ENCODE results near the gene ALX1. TPM values are rescaled to one million over a fixed set of nuclear protein-coding genes. Genes with fewer than 3 reads are reported as not detected.

Gene ALX1
- total RNA-seq, 1 experiment from 2014 or later = 2.1 TPM

DNA sequence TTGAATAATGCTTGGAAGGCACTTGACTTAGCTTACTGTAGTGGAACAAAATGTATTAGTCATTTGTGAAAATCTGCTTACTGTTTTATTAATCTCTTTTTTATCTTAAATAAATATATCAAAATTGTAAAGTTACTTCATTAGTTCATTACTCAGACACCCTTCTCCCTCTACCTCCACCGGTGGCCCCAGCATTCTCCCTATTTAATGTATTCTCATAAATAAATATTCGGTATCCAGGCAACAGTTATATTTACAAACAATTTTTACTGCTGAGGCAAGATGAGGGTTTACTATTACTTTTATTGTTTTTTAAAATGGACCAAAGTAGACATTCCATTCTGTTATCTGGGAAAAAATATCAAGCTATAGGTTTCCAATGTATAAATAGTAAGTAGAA, 19.6 kb upstream of the ALX1 start:
- Histone ChIP-seq H2BK5ac (ENCODE audit: insufficient read length, low read length) (no peak overlapping the region), H4K20me1 (ENCODE audit: control insufficient read depth, insufficient read depth, insufficient read length) (no peaks in the 10 kb centered on the region), H3K4me2 (ENCODE audit: insufficient read depth, insufficient read length, low read length) (no peak overlapping the region), H2BK12ac (ENCODE audit: insufficient read length, low read depth, low read length) (no peak overlapping the region), H2BK120ac (ENCODE audit: low read depth, low read length, poor library complexity, severe bottlenecking) (no peak overlapping the region), H4K8ac (replicated peaks; ENCODE audit: insufficient read length, low read depth, low read length) (no peak overlapping the region), H2BK20ac (ENCODE audit: low read depth, low read length, poor library complexity, severe bottlenecking) (no peak overlapping the region), H2AFZ (ENCODE audit: low read length) (no peak overlapping the region), H2BK15ac (ENCODE audit: low read depth, low read length) (no peak overlapping the region), H3T11ph (ENCODE audit: low read length) (no peak overlapping the region), H3K4me1 (ENCODE audit: insufficient read depth, low read length) (no peaks in the 10 kb centered on the region), H3K56ac (ENCODE audit: insufficient read length, low read depth, low read length) (no peak overlapping the region), H4K91ac (ENCODE audit: insufficient read length, low read depth, low read length) (no peak overlapping the region), H3K23ac (ENCODE audit: insufficient read length, low read depth, low read length) (no peak overlapping the region), H3K79me1 (ENCODE audit: insufficient read depth, low read depth, low read length, poor library complexity, severe bottlenecking) (no peaks in the 10 kb centered on the region), H3K79me2 (ENCODE audit: insufficient read depth, low read length) (no peaks in the 10 kb centered on the region), H2AK5ac (ENCODE audit: insufficient read length, low read length) (no peak overlapping the region), H4K5ac (ENCODE audit: insufficient read length, low read depth, low read length) (no peak overlapping the region), H3K27ac (ENCODE audit: insufficient read length, low read depth, low read length) (no peak overlapping the region), H3K9me3 (ENCODE audit: control insufficient read depth, low read depth, low read length) (no peaks in the 10 kb centered on the region), H3K14ac (ENCODE audit: insufficient read depth, low read length) (no peak overlapping the region), H3K9ac (ENCODE audit: extremely low read depth, insufficient read length, low read length) (no peak overlapping the region), H3K23me2 (ENCODE audit: insufficient read length, low read depth, low read length, poor library complexity, severe bottlenecking) (no peaks in the 10 kb centered on the region), H3K4ac (ENCODE audit: low read depth, low read length) (no peak overlapping the region), H3K27me3 (ENCODE audit: insufficient read depth, low read length) (no peaks in the 10 kb centered on the region), H3K18ac (ENCODE audit: insufficient read length, low read depth, low read length) (no peak overlapping the region)
- H3K27me3 Mint-ChIP-seq (ENCODE audit: low read depth) = no peaks in the 10 kb centered on the region
- no peak overlapping the region for H3K27ac Mint-ChIP-seq
- TF ChIP-seq, protein P1, sequence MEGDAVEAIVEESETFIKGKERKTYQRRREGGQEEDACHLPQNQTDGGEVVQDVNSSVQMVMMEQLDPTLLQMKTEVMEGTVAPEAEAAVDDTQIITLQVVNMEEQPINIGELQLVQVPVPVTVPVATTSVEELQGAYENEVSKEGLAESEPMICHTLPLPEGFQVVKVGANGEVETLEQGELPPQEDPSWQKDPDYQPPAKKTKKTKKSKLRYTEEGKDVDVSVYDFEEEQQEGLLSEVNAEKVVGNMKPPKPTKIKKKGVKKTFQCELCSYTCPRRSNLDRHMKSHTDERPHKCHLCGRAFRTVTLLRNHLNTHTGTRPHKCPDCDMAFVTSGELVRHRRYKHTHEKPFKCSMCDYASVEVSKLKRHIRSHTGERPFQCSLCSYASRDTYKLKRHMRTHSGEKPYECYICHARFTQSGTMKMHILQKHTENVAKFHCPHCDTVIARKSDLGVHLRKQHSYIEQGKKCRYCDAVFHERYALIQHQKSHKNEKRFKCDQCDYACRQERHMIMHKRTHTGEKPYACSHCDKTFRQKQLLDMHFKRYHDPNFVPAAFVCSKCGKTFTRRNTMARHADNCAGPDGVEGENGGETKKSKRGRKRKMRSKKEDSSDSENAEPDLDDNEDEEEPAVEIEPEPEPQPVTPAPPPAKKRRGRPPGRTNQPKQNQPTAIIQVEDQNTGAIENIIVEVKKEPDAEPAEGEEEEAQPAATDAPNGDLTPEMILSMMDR (conservative IDR thresholded peaks at IDR 0.05) = no peak
- H3K9me3 Mint-ChIP-seq = no peaks in the 10 kb centered on the region
- WGBS (ENCODE audit: extremely low coverage, insufficient read length, low lambda C conversion rate) = no CpG with 5 or more reads among the region's 2 CpGs
- no peak overlapping the region for H3K4me3 Mint-ChIP-seq
- no peaks in the 10 kb centered on the region for H3K36me3 Mint-ChIP-seq (ENCODE audit: insufficient read depth in 1 of 3, low read depth in 3 of 3)
- no peaks in the 10 kb centered on the region for H3K4me1 Mint-ChIP-seq
- no peak for DNase-seq

All from H9 (cell line).